GM12872 (cell line): Measurements from ENCODE around the gene MYL10.

ENCODE experiments used
- TF ChIP-seq, protein P1 (sequence below): IDR thresholded peaks from 3 replicates; pipeline ENCODE4 v1.5.1; 2011; ENCODE audit warnings: low read depth, mild to moderate bottlenecking, low read length, moderate library complexity; ENCODE audit not compliant: insufficient read depth

Gene MYL10

DNA sequence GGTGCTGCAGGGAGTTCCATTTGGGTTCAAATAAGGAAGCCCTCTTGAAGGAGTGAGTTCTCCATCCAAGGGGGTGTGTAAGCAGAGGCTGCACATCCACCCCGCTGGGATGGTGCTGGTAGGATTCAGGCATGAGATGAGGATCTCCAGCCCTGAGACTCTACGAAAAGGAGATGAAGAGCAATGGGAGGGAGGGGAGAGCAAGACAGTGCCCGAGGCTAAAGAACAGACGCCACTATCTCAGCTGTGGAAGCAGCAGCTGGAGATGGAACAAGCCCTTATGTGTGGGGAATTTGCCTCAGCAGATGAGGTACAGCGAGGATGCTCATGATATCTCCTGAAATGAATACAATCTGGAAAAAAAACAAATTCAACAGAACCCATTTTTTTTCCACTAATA is 28.1 kb upstream of the MYL10 start:
- TF ChIP-seq, protein P1, sequence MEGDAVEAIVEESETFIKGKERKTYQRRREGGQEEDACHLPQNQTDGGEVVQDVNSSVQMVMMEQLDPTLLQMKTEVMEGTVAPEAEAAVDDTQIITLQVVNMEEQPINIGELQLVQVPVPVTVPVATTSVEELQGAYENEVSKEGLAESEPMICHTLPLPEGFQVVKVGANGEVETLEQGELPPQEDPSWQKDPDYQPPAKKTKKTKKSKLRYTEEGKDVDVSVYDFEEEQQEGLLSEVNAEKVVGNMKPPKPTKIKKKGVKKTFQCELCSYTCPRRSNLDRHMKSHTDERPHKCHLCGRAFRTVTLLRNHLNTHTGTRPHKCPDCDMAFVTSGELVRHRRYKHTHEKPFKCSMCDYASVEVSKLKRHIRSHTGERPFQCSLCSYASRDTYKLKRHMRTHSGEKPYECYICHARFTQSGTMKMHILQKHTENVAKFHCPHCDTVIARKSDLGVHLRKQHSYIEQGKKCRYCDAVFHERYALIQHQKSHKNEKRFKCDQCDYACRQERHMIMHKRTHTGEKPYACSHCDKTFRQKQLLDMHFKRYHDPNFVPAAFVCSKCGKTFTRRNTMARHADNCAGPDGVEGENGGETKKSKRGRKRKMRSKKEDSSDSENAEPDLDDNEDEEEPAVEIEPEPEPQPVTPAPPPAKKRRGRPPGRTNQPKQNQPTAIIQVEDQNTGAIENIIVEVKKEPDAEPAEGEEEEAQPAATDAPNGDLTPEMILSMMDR, result no peak

GRCh38 chr7:101651112-101651511 is 22.0 kb upstream of the MYL10 start:
- TF ChIP-seq, protein P1, result no peak

- TF ChIP-seq, protein P1, result no peak
Observed at GRCh38 chr7:101650579-101651081, 21.5 kb upstream of the MYL10 start.

GRCh38 chr7:101645951-101646350 is 16.9 kb upstream of the MYL10 start:
- TF ChIP-seq, protein P1, result no peak

DNA sequence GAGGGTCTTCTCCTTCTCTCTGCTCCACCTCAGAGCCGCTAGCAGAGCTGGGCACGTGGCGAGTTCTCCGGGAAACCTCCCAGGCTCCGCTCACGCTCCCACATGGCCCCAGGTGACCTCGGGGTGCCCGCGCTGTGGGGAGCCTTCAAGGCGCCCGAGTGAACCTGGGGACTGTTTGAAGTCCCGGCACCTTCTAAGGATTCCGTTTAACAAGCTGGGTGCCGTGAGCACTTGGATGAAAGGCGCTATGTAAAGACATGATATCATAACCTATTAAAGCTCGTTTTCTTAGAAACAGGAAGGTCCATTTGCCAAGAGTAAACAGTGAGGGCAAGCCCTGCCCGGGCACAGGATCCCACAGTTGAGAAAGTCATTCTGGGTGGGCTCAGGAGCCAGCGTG is 15.8 kb upstream of the MYL10 start:
- TF ChIP-seq, protein P1, result no peak

GRCh38 chr7:101636822-101637623 is 7.9 kb upstream of the MYL10 start:
- TF ChIP-seq, protein P1, result no peak

DNA sequence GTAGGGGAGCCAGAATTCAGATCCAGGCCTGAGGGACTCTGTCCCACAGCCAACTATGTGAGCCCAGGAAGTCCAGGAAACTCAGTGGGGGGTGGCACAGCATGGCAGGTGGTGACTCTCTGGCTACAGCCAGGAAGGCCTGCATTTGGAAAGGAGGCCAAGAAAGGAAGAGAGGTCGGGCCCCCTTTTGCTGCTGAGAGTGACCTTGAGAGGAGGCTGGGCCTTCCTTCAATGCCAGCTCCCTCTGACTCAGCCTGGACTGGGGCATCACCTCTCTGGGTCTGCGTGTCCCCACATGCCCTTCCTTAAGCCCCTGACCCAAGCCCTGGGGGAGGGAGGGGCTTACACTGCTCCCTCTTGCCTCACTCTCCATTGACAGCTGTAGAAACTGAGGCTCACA is 6.4 kb upstream of the MYL10 start:
- TF ChIP-seq, protein P1, result no peak
